GM12878 (cell line): Measurements from ENCODE around the gene SGO1. TPM values are rescaled to one million over a fixed set of nuclear protein-coding genes. Genes with fewer than 3 reads are reported as not detected.

Experiments used
- ATAC-seq: fragments of 200-7000 bp; cut with Tn5 transposase; 3 replicates; pipeline ENCODE4 v1.9.1; 2020; ENCODE audit warnings: mild to moderate bottlenecking, moderate library complexity
- BruUV-seq: library from RNA; stranded (reverse); fragments of 400-500 nt; replicated peaks from 2 replicates; lab custom pipeline; 2021; lab: Mats Ljungman, UMichigan
- CTCF ChIA-PET: fragments of 300-600 bp; sonication (Branson Sonifier 250); formaldehyde crosslinking; extraction: SDS; loops from one replicate; lab custom pipeline; 2021; ENCODE audit warnings: inconsistent platforms; lab: Yijun Ruan, JAX
- POLR2A ChIA-PET: fragments of 350-600 bp; formaldehyde crosslinking; extraction: SDS; loops from one replicate; lab custom pipeline; 2021; ENCODE audit warnings: inconsistent platforms; lab: Charles Lee
- RAD21 ChIA-PET: fragments of 300-600 bp; sonication (Branson Sonifier 250); formaldehyde crosslinking; loops from one replicate; lab custom pipeline; 2023; ENCODE audit warnings: antibody characterized with exemption; ENCODE audit not compliant: unreplicated experiment; lab: Charles Lee
- SMC1A ChIA-PET: fragments of 300-600 bp; sonication (Branson Sonifier 250); formaldehyde crosslinking; loops from one replicate; lab custom pipeline; 2023; ENCODE audit not compliant: unreplicated experiment, uncharacterized antibody; lab: Charles Lee
- DNase-seq: peaks from one replicate; pipeline ENCODE4 v3.0.0-alpha.2; 2011; ENCODE audit warnings: low read depth, low spot score
- FAIRE-seq: peaks from 3 replicates; lab custom pipeline; 2011; peaks lifted over from hg19 to GRCh38; lab: Jason Lieb, UNC
- H2AFZ ChIP-seq: 2 replicates; pipeline ENCODE4 v1.6.0; 2011; ENCODE audit warnings: low read depth, low read length, control low read depth; ENCODE audit not compliant: control insufficient read depth
- H3K27ac ChIP-seq: 2 replicates; pipeline ENCODE4 v1.5.1; 2011; ENCODE audit warnings: control low read depth; ENCODE audit not compliant: control insufficient read depth, insufficient read depth
- H3K27me3 ChIP-seq, 2 experiments: replicated peaks in 1 of 2; 2 replicates each; pipeline versions ENCODE4 v1.6.0 to v1.6.1; 2011; ENCODE audit warnings: low read length in 1 of 2; ENCODE audit not compliant: control insufficient read depth in 2 of 2, insufficient read depth in 2 of 2
- H3K36me3 ChIP-seq, 2 experiments: 2 replicates each; pipeline ENCODE4 v1.5.1; 2011; ENCODE audit warnings: low read length in 1 of 2; ENCODE audit not compliant: control insufficient read depth in 2 of 2, insufficient read depth in 2 of 2
- H3K4me1 ChIP-seq: 2 replicates; pipeline ENCODE4 v1.6.1; 2011; ENCODE audit warnings: mild to moderate bottlenecking, low read length, moderate library complexity, mixed read lengths; ENCODE audit not compliant: control insufficient read depth, insufficient read depth
- H3K4me2 ChIP-seq: 2 replicates; pipeline ENCODE4 v1.6.0; 2011; ENCODE audit warnings: control low read depth; ENCODE audit not compliant: control insufficient read depth, insufficient read depth
- H3K4me3 ChIP-seq: fragments of 200-600 bp; sonication (generic); 2 replicates; pipeline ENCODE4 v1.5.1; 2016
- H3K79me2 ChIP-seq: 2 replicates; pipeline ENCODE4 v1.6.0; 2011; ENCODE audit warnings: low read length; ENCODE audit not compliant: control insufficient read depth, insufficient read depth
- H3K9ac ChIP-seq: 2 replicates; pipeline ENCODE4 v1.8.0; 2011; ENCODE audit warnings: low read length, control low read depth, mixed read lengths; ENCODE audit not compliant: control insufficient read depth, insufficient read depth
- H3K9me3 ChIP-seq: replicated peaks from 3 replicates; pipeline ENCODE4 v1.5.1; 2011; ENCODE audit warnings: mild to moderate bottlenecking, low read length; ENCODE audit not compliant: control insufficient read depth, insufficient read depth
- H4K20me1 ChIP-seq: 2 replicates; pipeline ENCODE4 v1.6.0; 2011; ENCODE audit not compliant: control insufficient read depth, insufficient read depth
- CBX5 ChIP-seq: sonication (generic); IDR thresholded peaks from 2 replicates; pipeline ENCODE4 v1.6.1; 2016; ENCODE audit warnings: low read depth, moderate library complexity, mild to moderate bottlenecking, inconsistent platforms
- FOXM1 ChIP-seq: IDR thresholded peaks from 2 replicates; pipeline ENCODE4 v1.6.1; 2012; ENCODE audit warnings: low read depth, mild to moderate bottlenecking, inconsistent platforms, low read length, moderate library complexity
- RFX5 ChIP-seq: IDR thresholded peaks from 2 replicates; pipeline ENCODE4 v1.6.1; 2011; ENCODE audit warnings: low read depth, low read length, improper control_type of control experiment
- SMAD5 ChIP-seq: IDR thresholded peaks from 2 replicates; pipeline ENCODE4 v1.6.1; 2016; ENCODE audit warnings: antibody characterized with exemption, low read depth
- STAT1 ChIP-seq: fragments of 450-650 bp; conservative IDR thresholded peaks from 2 replicates; pipeline ENCODE4 v1.6.1; 2014; ENCODE audit warnings: antibody characterized with exemption, mild to moderate bottlenecking
- SUZ12 ChIP-seq: fragments of 200-600 bp; sonication (generic); IDR thresholded peaks from one replicate; pipeline ENCODE4 v1.6.1; 2018; ENCODE audit warnings: antibody characterized with exemption, mild to moderate bottlenecking; ENCODE audit not compliant: unreplicated experiment
- TARDBP ChIP-seq: IDR thresholded peaks from 2 replicates; pipeline ENCODE4 v1.6.1; 2016; ENCODE audit warnings: borderline replicate concordance
- TCF7 ChIP-seq: IDR thresholded peaks from 2 replicates; pipeline ENCODE4 v1.6.1; 2014; ENCODE audit warnings: antibody characterized with exemption, borderline replicate concordance
- whole genome bisulfite sequencing: methylation state at CpG from one replicate; pipeline ENCODE4 v1.1.6; 2016; ENCODE audit warnings: low lambda C conversion rate; ENCODE audit not compliant: insufficient replicate concordance, insufficient coverage; ENCODE audit errors: missing lambda C conversion rate; 5-methylcytosine and 5-hydroxymethylcytosine counted together
- in situ Hi-C: fragments of 300-500 bp; cut with MboI; formaldehyde crosslinking; loops from 9 replicates; pipeline ENCODE4 v1.14.3; 2018; ENCODE audit warnings: mixed read lengths
- intact Hi-C: fragments of 100-400 bp; cut with micrococcal nuclease; formaldehyde crosslinking; loops from one replicate; pipeline ENCODE4 v1.14.2; 2022; ENCODE audit not compliant: unreplicated experiment
- polyA plus RNA-seq, 11 experiments: library from polyadenylated mRNA; depleted of rRNA in 4 of 11; unstranded in 6 of 11; stranded (reverse) in 5 of 11; fragments of >200 nt; fragmentation: Nextera tagmentation in 4 of 11; fragmentation: Illumina TruSeq in 1 of 11; extraction: Ambion mirVana in 4 of 11; extraction: Trizol in 1 of 11; gene quantifications; 1 replicate in 1 of 11; 2 replicates in 10 of 11; pipeline versions ENCODE4 v1.2.1 to v1.2.3, GENCODE V29; 2011 to 2016; ENCODE audit warnings: inconsistent platforms in 2 of 11, missing spikeins in 2 of 11, low read depth in 1 of 11
- total RNA-seq, 4 experiments: library from RNA; depleted of rRNA in 3 of 4; stranded (reverse); fragments of >200 nt in 3 of 4; fragmentation: Illumina TruSeq in 1 of 4; extraction: Trizol in 1 of 4; gene quantifications; 2 replicates each; pipeline versions ENCODE4 v1.2.1 to v1.2.3, GENCODE V29; 2013 to 2021
- TF ChIP-seq, protein P1 (sequence below): fragments of 450-650 bp; IDR thresholded peaks from 2 replicates; pipeline ENCODE4 v1.6.1; 2018; ENCODE audit warnings: mild to moderate bottlenecking, low read depth, moderate library complexity; ENCODE audit not compliant: partially characterized antibody
- TF ChIP-seq, protein P2 (sequence below): IDR thresholded peaks from 2 replicates; pipeline ENCODE4 v1.6.1; 2012; ENCODE audit warnings: low read depth, low read length, improper control_type of control experiment

SGO1 gene
- total and polyA plus RNA-seq, 10 of the 15 experiments (the other 5 are each of a cell fraction or from before 2014, with no cell fraction given) = 10.9 to 46.2 (median 17.6) TPM

DNA sequence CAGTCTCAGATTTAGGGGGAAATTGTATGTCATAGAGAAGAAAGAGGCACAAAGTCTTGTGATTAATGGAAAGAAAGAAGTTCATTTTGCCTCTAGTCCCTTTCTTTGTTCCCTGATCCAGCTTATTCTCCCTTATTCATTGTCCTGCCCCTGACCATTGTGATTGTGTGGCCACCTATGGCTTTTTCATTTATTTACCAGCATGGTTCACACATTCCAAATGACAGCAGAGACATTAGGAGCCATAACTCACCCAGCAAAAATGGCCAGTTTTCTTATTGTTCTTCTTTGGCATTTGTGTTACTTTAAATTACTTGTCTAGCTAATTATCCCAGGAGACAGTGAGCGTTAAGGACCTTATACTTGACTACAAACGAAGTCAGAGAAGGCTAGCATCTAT is 36.3 kb upstream of the SGO1 start:
- Histone ChIP-seq H3K9ac (no peak overlapping the region), H2AFZ (no peak overlapping the region), H3K36me3 (no peaks in the 10 kb centered on the region), H3K4me1 (no peaks in the 10 kb centered on the region), H3K79me2 (no peaks in the 10 kb centered on the region), H3K4me3 (no peak overlapping the region), H3K27me3 (no peaks in the 10 kb centered on the region), H3K9me3 (no peaks in the 10 kb centered on the region), H4K20me1 (no peaks in the 10 kb centered on the region), H3K27ac (no peak overlapping the region), H3K4me2 (no peak overlapping the region)
- ChIA-PET SMC1A (interaction anchor here (0.8 to 1.1 kb wide), 2 partner anchors 12 to 378 kb away, joined by 3 read pairs; no protein-coding TSS in a partner anchor), CTCF (no interaction called here), POLR2A (no interaction called here), RAD21 (interaction anchor here (0.9 kb wide), 1 partner anchor 355 kb away, joined by 3 read pairs; no protein-coding TSS in a partner anchor)
- no peak for DNase-seq
- in situ Hi-C loops (no loop called here), intact Hi-C loops (loop anchor here (10.0 kb wide), 2 partner anchors 293 to 433 kb away; no protein-coding TSS in a partner anchor)
- ATAC-seq = no peak
- TF ChIP-seq SUZ12 = no peak
- TF ChIP-seq STAT1 = no peak
- no peak for TF ChIP-seq TARDBP
- TF ChIP-seq TCF7 = no peak
- TF ChIP-seq, protein P1, sequence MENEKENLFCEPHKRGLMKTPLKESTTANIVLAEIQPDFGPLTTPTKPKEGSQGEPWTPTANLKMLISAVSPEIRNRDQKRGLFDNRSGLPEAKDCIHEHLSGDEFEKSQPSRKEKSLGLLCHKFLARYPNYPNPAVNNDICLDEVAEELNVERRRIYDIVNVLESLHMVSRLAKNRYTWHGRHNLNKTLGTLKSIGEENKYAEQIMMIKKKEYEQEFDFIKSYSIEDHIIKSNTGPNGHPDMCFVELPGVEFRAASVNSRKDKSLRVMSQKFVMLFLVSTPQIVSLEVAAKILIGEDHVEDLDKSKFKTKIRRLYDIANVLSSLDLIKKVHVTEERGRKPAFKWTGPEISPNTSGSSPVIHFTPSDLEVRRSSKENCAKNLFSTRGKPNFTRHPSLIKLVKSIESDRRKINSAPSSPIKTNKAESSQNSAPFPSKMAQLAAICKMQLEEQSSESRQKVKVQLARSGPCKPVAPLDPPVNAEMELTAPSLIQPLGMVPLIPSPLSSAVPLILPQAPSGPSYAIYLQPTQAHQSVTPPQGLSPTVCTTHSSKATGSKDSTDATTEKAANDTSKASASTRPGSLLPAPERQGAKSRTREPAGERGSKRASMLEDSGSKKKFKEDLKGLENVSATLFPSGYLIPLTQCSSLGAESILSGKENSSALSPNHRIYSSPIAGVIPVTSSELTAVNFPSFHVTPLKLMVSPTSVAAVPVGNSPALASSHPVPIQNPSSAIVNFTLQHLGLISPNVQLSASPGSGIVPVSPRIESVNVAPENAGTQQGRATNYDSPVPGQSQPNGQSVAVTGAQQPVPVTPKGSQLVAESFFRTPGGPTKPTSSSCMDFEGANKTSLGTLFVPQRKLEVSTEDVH = no peak
- no peak for TF ChIP-seq RFX5
- no peak for TF ChIP-seq FOXM1
- TF ChIP-seq SMAD5 = no peak
- no peak for TF ChIP-seq CBX5
- TF ChIP-seq, protein P2, sequence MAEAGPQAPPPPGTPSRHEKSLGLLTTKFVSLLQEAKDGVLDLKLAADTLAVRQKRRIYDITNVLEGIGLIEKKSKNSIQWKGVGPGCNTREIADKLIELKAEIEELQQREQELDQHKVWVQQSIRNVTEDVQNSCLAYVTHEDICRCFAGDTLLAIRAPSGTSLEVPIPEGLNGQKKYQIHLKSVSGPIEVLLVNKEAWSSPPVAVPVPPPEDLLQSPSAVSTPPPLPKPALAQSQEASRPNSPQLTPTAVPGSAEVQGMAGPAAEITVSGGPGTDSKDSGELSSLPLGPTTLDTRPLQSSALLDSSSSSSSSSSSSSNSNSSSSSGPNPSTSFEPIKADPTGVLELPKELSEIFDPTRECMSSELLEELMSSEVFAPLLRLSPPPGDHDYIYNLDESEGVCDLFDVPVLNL = no peak
- FAIRE-seq = no peak
- WGBS = 63% methylated on average over 2 of the region's 2 CpGs
- BruUV-seq = no TSS peak
